Measurements from ENCODE around the gene HDAC8. TPM values are rescaled to one million over a fixed set of nuclear protein-coding genes. Genes with fewer than 3 reads are reported as not detected.
"Not testable (repeated sequence)": the region's sequence is repeated elsewhere in the genome, so short reads cannot be mapped to it uniquely, and the experiment has no call there.

HDAC8 gene
- total RNA-seq, 4 donors from 2014 or later = 13.8 to 19.3 (median 18.2) TPM

DNA sequence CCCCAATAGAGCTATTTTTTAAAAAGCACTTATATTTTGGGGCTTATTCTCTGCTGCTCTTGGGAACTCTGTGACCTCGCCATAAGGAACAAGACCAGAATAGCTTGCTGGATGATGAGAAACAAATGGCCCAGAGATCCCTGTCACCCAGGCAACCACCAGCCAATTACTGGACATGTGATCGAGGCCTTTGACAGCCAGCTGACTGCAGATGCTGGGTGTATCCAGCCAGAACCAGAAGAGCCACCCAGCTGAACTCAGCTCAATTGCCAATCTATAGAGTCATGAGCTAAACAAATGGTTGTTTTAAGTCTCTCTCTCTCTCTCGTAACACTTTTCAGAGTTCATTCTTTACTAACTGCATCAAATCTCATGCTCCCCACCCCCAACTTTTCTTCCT, 242.5 kb downstream of the HDAC8 start:
- 75 to 84% methylated on average over 3 of the region's 3 CpGs for WGBS, 2 donors
- no peak overlapping the region for H3K4me3 ChIP-seq (ENCODE audit: low read depth, poor library complexity, severe bottlenecking)
- TF ChIP-seq, protein P1, sequence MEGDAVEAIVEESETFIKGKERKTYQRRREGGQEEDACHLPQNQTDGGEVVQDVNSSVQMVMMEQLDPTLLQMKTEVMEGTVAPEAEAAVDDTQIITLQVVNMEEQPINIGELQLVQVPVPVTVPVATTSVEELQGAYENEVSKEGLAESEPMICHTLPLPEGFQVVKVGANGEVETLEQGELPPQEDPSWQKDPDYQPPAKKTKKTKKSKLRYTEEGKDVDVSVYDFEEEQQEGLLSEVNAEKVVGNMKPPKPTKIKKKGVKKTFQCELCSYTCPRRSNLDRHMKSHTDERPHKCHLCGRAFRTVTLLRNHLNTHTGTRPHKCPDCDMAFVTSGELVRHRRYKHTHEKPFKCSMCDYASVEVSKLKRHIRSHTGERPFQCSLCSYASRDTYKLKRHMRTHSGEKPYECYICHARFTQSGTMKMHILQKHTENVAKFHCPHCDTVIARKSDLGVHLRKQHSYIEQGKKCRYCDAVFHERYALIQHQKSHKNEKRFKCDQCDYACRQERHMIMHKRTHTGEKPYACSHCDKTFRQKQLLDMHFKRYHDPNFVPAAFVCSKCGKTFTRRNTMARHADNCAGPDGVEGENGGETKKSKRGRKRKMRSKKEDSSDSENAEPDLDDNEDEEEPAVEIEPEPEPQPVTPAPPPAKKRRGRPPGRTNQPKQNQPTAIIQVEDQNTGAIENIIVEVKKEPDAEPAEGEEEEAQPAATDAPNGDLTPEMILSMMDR (IDR thresholded peaks at IDR 0.05) = no peak
- TF ChIP-seq POLR2A (IDR thresholded peaks at IDR 0.05) = no peak
- intact Hi-C loops (cut with DNase I; ENCODE audit: low total_unique reads) = no loop called here
- no peak for DNase-seq (ENCODE audit: low spot score in 2 of 2)

DNA sequence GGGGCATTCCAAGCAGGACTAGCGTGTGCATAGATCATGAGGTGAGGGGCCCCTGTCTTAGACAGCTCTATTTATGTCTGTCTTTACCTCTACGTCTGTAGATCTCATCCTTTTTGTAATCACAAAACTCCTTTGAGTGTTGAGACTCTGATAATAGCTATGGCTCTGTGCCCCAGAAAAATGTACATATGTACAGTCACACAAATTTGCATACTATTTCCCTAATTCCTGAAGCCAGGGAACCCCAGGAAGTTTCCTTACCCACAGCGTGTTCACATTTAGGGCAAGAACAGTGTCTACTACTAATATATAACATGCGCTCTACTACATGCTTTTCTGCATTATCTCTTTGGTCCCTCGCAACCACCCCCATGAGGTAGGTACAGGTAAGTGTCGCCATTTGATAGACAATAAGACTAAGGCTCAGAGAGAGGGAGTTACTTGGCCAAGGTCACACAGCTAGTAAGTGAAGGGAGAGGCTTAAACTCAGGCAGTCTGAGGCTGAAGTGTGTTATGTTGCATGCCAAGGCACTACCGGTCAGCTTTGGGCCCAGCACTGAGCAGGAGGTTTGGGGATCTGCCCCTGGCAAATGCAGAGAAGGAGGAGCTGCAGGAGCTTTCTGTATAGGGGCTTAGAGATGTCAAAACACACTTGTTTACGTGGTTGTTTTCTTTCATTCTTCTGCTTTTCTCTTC, 245.9 kb downstream of the HDAC8 start:
- WGBS, 2 donors = 75 to 91% methylated on average over 8 of the region's 8 CpGs
- DNase-seq (ENCODE audit: low spot score in 2 of 2) = peak in 1 of 2 donors; percentile 59
- no peak overlapping the region for H3K4me3 ChIP-seq (ENCODE audit: low read depth, poor library complexity, severe bottlenecking)
- intact Hi-C loops (cut with DNase I; ENCODE audit: low total_unique reads) = no loop called here
- TF ChIP-seq, protein P1 (IDR thresholded peaks at IDR 0.05) = no peak
- no peak for TF ChIP-seq POLR2A (IDR thresholded peaks at IDR 0.05)

DNA sequence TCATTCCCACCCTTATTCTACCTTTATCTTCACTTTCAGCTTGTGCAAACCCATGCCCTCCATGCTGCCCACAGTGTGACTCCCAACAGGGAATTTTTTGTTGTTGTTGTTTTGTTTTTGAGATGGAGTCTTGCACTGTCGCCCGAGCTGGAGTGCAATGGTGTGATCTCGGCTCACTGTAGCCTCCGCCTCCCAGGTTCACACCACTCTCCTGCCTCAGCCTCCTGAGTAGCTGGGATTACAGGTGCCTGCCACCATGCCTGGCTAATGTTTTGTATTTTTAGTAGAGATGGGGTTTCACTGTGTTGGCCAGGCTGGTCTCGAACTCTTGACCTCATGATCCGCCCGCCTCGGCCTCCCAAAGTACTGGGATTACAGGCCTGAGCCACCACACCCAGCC, 253.0 kb downstream of the HDAC8 start:
- H3K4me3 ChIP-seq (ENCODE audit: low read depth, poor library complexity, severe bottlenecking); DNase-seq (ENCODE audit: low spot score in 2 of 2); intact Hi-C loops (cut with DNase I; ENCODE audit: low total_unique reads): not testable (repeated sequence)
- WGBS, 2 donors = 86 to 97% methylated on average over 8 of the region's 8 CpGs

DNA sequence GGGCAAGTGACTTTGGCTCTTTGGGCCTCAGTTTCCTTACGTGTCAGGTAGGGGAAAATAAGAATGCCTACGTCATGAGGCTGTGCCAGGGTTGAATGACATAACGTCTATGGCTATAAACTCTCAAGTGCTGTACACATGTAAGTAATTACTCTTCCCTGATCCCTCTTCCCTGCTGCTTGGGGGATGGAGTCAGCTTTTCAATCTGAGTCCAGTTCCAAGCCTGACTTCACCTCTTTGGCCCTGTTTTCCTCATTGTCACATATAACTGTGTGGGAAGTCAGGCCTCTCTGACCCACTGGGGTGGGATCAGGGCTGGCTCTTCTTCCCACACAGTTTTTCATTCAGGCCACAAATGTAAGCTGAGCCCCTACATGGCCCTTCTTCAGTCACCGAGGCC, 255.5 kb downstream of the HDAC8 start:
- no peak overlapping the region for H3K4me3 ChIP-seq (ENCODE audit: low read depth, poor library complexity, severe bottlenecking)
- intact Hi-C loops (cut with DNase I; ENCODE audit: low total_unique reads) = no loop called here
- 77 to 81% methylated on average over 4 of the region's 4 CpGs for WGBS, 2 donors
- TF ChIP-seq, protein P1 (IDR thresholded peaks at IDR 0.05) = no peak
- no peak for TF ChIP-seq POLR2A (IDR thresholded peaks at IDR 0.05)
- no peak for DNase-seq (ENCODE audit: low spot score in 2 of 2)

DNA sequence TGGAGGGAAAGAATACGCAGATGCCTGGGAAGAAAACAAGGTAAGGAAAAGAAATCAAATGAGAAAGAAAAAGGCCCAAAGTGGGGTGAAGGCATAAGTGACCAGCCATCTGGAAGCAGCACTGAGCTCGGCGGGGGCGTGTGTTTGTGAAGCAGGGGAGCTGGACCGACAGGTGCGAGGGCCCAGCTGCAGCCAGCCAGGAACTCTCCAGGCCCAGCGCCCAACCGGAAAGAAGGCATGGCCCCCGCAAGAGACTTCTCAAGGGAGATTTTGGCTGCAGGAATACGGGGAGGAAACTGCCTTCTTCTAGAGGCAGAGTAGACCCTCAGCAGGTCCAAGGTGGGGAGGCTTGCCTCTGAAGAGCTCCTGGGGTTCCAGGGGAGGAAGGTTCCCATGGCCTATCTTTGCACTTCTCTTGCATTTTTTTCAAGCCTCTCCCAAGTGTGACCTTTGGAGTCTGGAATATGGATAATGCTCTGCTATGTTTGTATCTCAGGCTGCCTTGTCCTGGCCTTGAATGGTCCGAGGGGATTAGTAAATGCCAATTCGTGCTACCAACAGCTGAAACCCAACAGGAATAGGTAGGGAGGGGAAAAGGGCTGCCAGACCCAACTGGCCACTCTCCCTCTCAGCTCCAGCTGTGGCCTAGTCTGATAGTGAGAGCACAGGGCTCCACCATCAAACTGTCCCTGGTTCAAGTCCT, 256.1 kb downstream of the HDAC8 start:
- 65 to 77% methylated on average over 12 of the region's 12 CpGs for WGBS, 2 donors
- intact Hi-C loops (cut with DNase I; ENCODE audit: low total_unique reads) = no loop called here

DNA sequence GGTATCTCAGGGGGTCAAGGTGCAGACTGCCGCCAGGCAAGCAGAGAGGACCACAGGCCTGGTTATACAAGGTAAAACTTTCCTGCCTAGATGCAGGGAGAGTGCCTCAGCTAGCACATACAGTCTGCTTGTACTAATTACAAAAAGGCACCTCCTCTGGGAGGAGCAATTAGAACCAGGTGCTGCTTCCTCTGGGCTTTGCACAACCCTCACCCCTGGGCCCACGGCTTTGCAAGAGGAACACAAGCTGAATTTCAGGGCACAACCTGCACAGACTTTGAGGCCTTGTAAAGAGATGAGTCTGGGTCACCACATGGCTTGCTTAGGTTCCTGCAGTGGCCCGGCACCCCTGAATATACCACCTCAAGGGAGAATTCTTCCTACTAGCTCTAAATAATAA, 257.8 kb downstream of the HDAC8 start:
- no peak overlapping the region for H3K4me3 ChIP-seq (ENCODE audit: low read depth, poor library complexity, severe bottlenecking)
- no peak for DNase-seq (ENCODE audit: low spot score in 2 of 2)
- WGBS, 2 donors = 82 to 100% methylated on average over 2 to 3 of the region's 3 CpGs
- intact Hi-C loops (cut with DNase I; ENCODE audit: low total_unique reads) = no loop called here
- TF ChIP-seq POLR2A (IDR thresholded peaks at IDR 0.05) = no peak

More for the DNA sequence above, 256.1 kb downstream of the HDAC8 start:
- TF ChIP-seq, protein P1 (IDR thresholded peaks at IDR 0.05) = no peak
- no peak for TF ChIP-seq POLR2A (IDR thresholded peaks at IDR 0.05)
- no peak for DNase-seq (ENCODE audit: low spot score in 2 of 2)
- no peak overlapping the region for H3K4me3 ChIP-seq (ENCODE audit: low read depth, poor library complexity, severe bottlenecking)

All from lower leg skin (tissue), 4 donors.